GM19463 (cell line): ENCODE measurements around the gene SAMD13.
A peak's percentile ranks its signal among the peaks of the same experiment; 100 is the strongest.
"Not testable (repeated sequence)": the region's sequence is repeated elsewhere in the genome, so short reads cannot be mapped to it uniquely, and the experiment has no call there.

ENCODE experiments used
- ATAC-seq: cut with Tn5 transposase; IDR thresholded peaks from one replicate; pipeline ENCODE4 v1.9.1; 2021; ENCODE audit warnings: mild to moderate bottlenecking, moderate library complexity; ENCODE audit not compliant: unreplicated experiment

The SAMD13 gene

DNA sequence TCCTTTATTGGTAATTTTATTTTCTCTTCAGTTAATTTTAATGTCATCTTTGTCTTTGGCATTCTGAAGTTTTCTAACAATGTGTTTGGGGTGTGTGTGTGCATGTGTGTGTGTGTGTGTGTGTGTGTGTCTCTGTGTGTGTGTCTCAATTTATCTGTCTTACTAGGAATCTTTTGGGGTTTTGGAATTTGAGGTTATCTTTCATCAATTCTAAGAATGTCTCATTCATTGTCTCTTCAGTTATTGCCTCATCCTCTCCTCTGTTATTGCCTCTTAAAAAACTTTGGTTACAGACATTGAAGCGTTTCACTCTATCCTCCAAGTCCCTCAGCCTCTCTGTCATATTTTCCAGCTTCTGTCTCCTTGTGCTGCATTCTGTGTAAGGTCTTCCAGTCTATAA, 18.1 kb upstream of the SAMD13 start:
- no peak for ATAC-seq

DNA sequence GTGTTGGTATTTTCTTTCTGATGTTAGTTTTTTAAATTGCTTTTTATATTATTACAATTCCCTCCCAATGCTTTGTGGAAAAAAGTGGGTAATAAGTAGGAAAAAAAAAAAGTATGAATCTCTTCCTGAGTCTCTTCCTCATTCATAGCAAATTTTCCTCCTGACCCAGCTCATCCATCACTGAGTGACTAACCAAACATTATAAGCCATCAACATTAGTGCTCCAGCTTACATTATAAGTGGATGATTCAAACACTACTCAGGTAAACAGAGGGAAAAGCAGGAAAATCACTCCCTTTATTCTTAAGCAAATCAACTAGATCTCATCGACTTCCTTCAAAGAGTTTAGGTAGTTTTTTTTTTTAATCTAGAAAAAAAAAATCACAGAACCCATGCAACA, 15.4 kb upstream of the SAMD13 start:
- ATAC-seq = no peak

DNA sequence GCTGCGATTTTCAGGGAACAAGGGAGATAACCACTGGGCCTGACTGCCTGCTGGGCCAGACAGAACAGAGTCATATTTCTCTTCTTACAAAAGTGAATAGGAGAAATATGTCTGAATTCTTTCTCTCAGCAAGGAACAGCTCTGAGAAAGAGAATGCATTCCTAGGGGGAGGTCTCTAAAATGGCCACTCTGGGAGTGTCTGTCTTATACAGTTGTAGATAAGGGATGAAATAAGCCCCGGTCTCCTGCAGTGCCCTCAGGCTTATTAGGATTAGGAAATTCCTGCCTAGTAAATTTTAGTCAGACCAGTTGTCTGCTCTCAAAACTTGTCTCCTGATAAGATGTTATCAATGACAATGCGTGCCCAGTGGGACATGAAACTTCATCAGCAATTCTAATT, 14.1 kb upstream of the SAMD13 start:
- ATAC-seq = not testable (repeated sequence)

DNA sequence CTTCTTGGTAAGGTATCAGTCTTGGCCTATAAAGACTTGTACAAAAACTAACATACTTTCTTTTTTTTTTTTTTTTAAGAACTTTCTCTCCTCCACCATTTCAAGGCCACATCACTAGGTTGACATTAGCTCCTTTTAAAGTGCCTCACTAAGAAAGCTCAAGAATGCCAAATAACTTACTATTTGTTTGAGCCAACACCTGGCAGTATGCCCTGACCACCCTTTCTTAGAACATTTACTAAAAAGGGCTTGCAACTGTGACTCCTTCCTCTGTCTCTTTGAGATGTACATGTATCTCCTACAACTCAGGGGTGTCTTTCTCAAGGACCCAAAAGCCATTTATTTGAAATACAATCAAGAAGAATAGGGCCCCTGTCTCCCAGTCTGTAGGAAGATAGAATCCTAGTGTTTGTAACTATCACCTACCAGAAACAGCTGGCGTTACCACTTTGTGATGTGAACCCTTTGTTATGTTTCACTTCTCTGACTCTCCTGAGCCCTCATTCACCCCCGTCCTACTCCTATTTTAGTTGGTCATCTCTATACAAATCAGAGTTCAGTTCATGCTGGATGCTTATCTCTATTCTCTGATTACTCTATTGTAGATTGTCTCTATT, 12.2 kb upstream of the SAMD13 start:
- no peak for ATAC-seq

DNA sequence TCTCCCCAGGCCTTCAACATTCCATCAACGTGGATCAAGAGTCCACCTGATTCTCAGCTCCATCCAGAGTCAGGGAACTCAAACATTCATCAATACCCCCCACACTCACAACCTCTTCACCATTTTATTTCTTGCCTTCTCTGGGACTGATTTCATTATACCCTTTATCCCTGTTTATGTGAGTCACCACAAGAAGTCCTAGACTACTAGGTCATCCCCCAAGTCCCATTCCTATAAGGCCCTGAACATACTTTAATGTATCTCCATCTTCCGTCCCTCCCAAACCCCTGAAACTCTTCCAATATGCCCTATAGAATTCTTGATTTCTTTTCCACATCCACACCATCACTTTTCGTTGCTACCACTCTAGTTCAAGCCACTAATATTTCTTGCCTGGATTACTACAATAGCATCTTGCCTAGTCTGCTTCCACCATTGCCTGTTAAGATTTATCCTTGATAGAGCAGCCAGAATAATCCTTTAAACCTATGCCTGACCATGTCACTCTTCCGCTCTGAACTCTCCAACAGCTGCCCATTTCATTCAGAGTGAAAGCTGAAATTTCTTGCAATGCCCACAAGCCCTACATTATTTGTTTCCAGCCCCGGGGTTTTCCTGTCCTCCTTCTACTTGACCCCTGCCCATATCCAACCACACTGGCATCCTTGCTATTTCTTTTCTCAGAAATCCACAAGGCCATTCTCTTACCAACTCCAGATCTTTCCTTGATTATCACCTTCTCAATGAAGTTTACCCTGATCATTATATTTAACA, 9.4 kb upstream of the SAMD13 start:
- no peak for ATAC-seq

DNA sequence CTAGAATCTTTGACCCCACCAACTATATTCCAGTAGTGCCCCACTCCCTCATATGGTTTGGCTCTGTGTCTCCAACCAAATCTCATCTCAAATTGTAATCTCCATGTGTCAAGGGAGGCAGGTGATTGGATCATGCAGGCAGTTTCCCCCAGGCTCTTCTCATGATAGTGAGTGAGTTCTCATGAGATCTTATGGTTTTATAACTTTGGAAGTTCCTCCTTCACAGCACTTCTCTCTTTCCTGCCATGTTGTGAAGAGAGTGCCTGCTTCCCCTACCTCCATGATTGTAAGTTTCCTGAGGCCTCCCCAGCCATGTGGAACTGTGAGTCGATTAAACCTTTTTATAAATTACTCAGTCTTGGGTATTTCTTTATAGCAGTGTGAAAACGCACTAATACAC, 7.7 kb upstream of the SAMD13 start:
- ATAC-seq = no peak

DNA sequence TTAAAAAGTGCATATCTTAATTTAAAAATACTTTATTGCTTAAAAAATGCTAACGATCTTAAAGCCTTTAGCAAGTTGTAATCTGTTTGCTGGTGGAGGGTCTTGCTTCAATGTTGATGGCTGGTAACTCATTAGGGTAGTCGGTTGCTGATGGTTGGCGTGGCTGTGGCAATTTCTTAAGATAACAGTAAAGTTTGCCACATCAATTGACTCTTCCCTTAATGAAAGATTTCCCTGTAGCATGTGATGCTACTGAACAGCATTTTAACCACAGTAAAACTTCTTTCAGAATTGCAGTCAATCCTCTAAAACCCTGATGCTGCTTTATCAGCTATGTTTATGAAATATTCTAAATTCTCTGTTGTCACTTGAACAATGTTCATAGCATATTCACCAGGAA, 6.8 kb upstream of the SAMD13 start:
- no peak for ATAC-seq

DNA sequence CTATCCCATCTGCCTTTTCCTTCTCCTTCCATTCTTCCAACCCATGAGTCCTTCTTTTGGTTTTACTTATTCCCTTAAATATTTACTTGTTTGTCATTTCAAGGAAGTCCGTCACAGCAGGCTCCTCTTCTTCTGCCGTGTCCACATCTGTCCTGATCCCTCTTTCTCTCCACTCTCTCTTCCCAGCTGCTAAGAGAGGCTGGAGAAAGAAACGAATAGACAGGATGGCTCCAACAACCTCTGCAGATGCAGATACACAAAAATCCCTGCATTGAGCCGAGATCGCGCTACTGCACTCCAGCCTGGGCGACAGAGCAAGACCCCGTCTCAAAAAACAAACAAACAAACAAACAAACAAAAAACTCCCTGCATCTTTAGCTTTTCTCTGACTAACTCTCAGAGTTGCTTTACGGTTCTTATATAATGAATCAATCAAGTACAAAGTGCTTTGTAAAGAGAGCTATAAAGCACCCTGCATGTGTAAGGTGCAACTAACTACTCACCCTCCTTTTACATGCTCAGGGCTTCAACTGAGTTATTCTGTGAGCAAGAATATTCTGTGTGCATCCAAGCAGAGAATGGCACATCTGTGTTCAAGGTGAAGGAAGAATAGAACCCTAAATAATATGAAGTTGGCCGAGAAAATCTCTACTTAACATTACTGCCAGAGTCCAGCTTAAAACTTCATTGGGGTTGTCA, 3.8 kb upstream of the SAMD13 start:
- ATAC-seq = no peak

DNA sequence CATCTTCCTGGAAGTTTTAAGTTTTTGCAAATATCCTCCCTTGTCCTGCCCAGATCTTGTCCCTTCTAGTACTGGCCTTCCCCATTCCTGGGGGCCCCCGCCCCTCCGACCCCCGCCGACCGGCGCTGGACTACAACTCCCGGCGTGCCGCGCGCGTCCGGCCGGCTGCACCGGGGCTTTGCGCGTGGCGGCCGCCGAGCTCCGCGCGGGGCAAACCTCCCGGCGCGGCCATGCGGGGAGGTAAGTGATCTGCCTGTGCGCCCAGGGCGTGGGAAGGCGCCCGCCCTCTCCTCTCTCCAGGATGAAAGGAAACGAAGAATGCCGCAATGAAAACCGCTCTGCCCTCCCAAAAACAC, 3.2 kb upstream of the SAMD13 start:
- peak; percentile 70 for ATAC-seq

DNA sequence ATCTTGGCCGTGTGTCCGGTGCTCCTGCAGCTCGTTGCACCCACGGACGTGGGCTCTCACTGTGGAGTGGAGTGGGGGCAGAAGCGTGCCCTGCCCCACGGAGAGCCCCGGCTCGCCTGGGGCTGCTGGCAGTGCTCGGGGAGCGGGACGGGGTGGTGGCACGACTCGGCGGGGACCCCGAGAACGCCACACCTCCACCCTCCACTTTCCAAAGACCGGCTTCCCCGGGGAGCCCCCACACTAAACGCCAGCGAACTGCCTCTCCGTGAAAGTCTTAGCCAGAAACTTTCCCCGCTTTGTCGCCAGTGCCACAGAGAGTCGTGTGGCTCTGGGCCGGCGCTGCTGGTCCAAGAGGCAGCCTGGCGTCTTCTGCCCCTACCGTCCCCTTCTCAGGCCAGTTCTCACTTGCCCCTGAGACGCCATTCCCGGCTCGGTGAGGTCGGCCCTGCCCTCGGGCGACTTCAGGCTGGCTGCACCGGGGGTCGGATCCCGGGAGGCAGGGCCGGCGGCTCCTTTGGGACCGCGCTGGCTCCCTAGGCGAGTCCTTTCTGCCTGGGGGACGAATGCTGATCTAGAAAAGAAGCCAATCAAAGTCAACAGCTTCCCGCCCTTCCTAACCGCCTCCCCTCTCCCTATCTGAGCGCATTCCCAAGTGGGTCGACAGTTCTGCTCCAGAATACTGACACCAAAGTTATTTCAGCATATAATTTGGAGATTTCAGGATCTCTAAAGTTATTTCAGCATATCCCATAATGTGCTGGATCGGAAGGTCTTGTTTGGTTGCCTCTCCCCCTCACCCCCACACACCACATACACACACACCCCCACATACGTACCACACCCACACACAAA, 2.6 kb upstream of the SAMD13 start:
- ATAC-seq = peak; percentile 40

DNA sequence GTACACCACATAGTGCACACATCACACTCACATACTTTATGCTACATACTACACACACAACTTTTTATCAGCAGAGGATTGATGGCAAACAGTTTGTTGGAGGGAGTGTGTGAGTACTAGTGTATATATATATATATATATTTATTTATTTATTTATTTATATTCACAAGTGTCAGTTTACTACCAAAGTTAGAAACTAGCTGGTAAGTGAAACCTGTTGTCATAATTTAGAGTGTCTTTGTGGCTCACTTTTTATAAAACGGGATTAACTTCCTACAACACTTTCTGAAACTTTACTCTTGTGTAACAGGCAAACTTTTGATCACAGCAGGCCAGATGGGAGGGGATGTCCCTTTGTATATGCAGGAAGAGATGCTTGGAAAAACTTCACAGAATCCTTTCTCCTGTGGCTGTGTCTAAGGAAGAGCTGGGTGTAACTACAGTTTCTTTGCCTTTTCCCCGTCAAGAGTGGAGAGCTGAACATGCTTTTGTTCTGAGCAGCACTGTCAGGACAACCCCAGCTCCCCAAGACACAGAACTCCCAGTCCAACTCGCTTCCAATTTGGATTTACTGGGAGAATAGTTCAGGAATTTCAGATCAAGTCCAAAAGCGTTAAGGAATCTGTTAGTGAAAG, 1.9 kb upstream of the SAMD13 start:
- no peak for ATAC-seq

DNA sequence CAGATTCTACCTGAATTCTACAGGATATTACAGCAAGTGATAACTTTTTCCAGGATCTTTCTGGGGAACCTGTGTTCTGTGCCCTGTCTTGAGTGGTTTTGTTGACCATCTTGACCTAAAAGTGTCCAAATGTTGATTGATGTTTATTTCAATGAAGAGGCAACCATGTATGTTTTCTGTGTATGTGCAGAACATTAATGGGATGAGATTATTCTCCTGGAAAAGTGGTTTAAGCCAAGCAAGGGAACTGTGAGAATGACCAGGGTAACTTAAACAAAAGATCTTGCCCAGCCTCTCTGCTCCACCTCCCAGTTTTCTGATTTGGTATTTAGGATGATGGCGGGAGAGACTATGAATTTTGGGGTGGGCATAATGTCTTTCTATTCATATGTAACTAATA, 1.0 kb upstream of the SAMD13 start:
- ATAC-seq = no peak

DNA sequence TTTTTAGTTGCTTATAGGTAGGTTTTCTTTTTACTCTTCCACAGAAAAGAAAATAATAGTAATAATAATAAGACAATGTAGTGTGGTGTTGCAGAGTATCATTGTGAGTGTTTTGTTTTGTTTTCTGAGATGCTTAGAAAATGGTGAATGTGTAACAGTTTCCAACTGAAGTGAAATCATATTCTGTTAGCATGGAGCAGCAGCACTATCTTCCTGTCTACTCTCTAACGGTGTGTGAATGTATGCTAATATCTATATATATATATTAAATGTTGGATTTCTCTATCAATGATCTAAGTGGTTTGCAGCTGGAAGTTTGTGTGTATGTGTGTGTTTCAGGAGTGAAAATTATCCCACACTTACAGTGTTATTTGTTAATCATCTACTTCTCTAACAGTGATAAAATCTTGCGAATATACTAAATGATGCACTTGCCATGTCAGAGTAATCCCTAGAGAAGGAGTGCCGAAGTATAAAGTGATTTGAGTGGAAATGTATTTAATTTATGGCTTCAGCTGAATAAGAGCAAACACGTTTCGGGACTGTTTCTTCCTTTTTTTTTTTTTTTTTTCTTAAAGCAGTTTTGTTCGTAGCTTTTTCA, 377 bp downstream of the SAMD13 start:
- no peak for ATAC-seq

DNA sequence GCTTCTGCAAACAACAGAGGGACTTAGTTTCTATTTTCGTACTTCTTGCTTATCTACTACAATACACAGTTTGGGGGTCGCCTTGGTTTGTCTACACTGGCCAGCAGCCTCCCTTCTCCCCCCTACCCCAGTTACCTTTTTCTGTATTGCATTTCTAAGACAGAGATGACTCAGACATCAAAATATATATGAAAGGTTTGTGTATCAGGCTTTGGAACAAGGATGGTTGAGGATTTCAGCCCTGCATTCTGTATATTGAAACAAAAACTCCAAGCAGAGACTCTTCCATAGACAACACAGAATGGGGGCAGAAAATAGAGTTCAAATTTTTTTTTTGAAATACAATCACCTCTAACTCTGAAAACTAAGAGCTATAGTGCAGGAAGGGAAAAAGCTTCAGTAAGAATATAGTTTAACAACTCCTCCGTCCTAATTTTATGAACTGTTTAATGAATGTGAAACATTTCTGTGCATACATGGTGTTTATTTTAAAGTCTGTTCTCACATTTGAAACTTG, 1.9 kb downstream of the SAMD13 start:
- no peak for ATAC-seq

DNA sequence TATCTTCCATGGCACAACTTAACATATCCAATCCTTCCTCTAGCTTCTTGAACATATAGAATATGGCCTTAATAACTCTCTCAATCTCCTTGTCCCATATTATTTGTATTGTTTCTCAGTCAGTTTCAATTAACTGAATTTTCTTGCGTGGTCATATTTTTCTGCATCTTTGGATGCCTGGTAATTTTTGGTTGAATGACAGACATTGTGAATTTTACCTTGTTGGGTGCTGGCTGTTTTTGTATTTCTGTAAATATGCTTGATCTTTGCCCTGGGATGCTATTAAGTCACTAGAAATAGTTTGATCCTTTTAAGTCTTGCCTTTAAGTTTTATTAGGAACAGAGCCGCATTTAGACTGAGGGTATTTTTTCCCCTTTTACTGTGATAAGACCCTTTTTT, 5.9 kb downstream of the SAMD13 start:
- no peak for ATAC-seq

DNA sequence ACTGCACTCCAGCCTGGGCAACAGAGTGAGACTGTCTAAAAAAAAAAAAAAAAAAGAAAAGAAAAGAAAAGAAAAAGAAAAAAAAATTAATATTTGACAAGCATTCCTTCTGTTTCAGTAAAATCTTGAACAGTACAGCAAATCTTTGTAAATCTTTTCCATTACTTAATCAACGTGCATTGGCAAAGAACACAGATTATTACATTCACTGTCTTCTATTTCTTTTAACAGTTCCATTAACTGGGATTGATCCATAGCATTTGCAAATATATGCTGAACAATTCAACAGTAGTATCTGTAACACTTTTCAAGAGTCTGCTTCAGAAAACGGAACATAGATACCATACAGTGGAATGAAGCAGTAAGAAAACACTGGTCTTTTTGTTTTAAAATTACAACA, 9.8 kb downstream of the SAMD13 start:
- no peak for ATAC-seq

DNA sequence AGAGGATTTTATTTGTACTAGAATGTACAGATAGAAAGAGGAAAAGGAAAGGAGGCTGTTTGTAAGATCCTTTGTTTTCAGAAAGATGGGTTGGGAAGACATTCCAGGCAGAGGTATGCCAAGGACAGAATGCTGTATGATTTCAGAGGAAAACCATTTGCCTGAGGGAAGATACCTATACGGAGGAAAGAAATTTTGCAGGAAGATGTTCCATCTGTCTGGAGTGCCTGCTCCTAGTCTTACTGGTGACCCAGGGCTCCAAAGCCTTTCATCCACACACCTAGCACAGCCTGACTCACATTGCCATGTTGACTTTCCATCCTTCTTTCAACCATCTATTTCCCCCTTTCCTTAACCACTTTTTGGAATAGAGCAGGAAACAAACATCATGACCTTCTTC, 18.2 kb downstream of the SAMD13 start:
- no peak for ATAC-seq

DNA sequence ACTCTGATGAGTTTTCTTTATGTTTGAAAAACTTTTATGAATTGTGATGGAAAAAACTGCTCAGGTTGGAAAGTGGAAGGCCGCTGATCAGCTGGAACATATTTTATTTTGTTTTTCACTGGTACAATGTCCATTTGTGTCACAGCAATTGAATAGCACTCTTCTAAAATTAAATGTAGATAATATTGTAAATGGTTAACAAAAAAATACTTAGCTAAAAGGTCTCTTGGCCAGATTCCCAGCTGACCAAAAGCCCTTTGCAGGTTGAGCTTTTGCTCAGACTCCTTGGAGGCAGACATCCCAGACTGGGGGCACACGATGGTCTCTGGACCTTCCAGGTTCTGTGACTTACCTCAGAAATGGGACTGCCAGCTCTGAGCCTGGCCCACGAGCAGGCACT, 26.3 kb downstream of the SAMD13 start:
- no peak for ATAC-seq

DNA sequence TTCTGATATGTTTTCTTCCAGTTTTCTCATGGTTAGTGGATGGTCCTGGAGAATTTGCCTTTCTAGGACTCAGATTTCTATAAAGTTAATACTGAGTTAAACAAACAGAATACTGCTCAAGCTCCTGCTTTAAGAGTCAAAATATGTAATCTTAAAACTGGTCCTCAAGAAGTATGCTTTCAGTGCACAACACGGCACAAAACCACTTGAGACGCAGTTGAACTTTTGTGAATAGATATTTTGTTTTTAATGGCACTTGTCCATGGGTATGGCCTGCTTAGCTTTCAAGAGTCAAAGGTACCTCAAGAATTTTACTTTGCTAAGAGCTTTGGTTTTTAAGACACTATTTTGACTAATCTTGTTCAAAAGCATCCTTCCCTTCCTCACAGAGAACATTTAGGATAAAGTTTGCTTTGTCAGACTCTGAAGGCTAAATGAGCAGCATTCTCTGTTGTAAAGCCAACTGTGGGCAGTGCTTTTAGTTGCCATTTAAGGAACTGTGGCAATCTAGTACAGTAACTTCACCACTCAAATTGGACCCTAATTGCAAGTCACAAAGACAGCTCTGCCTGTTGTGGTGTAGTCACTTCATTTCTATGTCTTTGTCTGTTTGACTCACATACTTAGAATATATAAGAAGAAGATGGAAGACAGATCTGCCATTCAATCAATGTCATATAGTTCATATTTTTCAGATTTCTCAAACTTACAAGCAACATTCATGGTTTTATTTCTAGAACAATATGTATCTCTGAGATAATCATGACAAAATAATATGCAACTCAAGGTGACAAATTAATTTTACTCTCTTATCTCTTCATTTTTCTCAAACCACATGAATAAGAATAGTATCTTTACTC, 28.8 kb downstream of the SAMD13 start:
- no peak for ATAC-seq
